Hepatocyte (in vitro differentiated cells): ENCODE measurements around the gene PHETA1. TPM values are rescaled to one million over a fixed set of nuclear protein-coding genes. Genes with fewer than 3 reads are reported as not detected.
"Not testable (repeated sequence)": the region's sequence is repeated elsewhere in the genome, so short reads cannot be mapped to it uniquely, and the experiment has no call there.

ENCODE experiments used
- DNase-seq: peaks from one replicate; pipeline ENCODE4 v3.0.0-alpha.2; 2016; ENCODE audit warnings: low spot score
- H2AFZ ChIP-seq: fragments of 200-600 bp; sonication (generic); 2 replicates; pipeline ENCODE4 v1.6.0; 2016; ENCODE audit warnings: antibody characterized with exemption, mild to moderate bottlenecking
- H3K27ac ChIP-seq: fragments of 200-600 bp; sonication (generic); 2 replicates; pipeline ENCODE4 v1.5.1; 2016; ENCODE audit warnings: mild to moderate bottlenecking
- H3K27me3 ChIP-seq: fragments of 200-600 bp; sonication (generic); 2 replicates; pipeline ENCODE4 v1.6.1; 2016
- H3K36me3 ChIP-seq: fragments of 200-600 bp; sonication (generic); replicated peaks from 2 replicates; pipeline ENCODE4 v1.5.1; 2016; ENCODE audit warnings: low read depth; ENCODE audit not compliant: insufficient read depth
- H3K4me1 ChIP-seq: fragments of 200-600 bp; sonication (generic); 2 replicates; pipeline ENCODE4 v1.5.1; 2016; ENCODE audit warnings: mild to moderate bottlenecking, moderate library complexity; ENCODE audit not compliant: insufficient read depth
- H3K4me2 ChIP-seq: fragments of 200-600 bp; sonication (generic); 2 replicates; pipeline ENCODE4 v1.6.0; 2016
- H3K4me3 ChIP-seq: fragments of 200-600 bp; sonication (generic); 2 replicates; pipeline ENCODE4 v1.5.1; 2016; ENCODE audit warnings: mild to moderate bottlenecking
- H3K79me2 ChIP-seq: fragments of 200-600 bp; sonication (generic); 2 replicates; pipeline ENCODE4 v1.6.0; 2017; ENCODE audit warnings: mild to moderate bottlenecking
- H3K9me2 ChIP-seq: fragments of 200-600 bp; sonication (generic); replicated peaks from 2 replicates; pipeline ENCODE4 v1.6.0; 2017; ENCODE audit warnings: mild to moderate bottlenecking; ENCODE audit not compliant: insufficient read depth
- H3K9me3 ChIP-seq: fragments of 200-600 bp; sonication (generic); 2 replicates; pipeline ENCODE4 v1.5.1; 2016; ENCODE audit warnings: low read depth, mild to moderate bottlenecking
- H4K20me1 ChIP-seq: fragments of 200-600 bp; sonication (generic); 2 replicates; pipeline ENCODE4 v1.6.0; 2016; ENCODE audit warnings: mild to moderate bottlenecking; ENCODE audit not compliant: insufficient read depth, poor library complexity, severe bottlenecking
- CTCF ChIP-seq: fragments of 200-600 bp; sonication (generic); IDR thresholded peaks from 2 replicates; pipeline ENCODE4 v1.5.1; 2016; ENCODE audit warnings: antibody characterized with exemption, mild to moderate bottlenecking; ENCODE audit not compliant: poor library complexity
- EZH2 ChIP-seq: fragments of 200-600 bp; sonication (generic); IDR thresholded peaks from 2 replicates; pipeline ENCODE4 v1.6.1; 2016; ENCODE audit warnings: antibody characterized with exemption, mild to moderate bottlenecking, borderline replicate concordance
- EZH2phosphoT487 ChIP-seq: fragments of 200-600 bp; sonication (generic); IDR thresholded peaks from one replicate; pipeline ENCODE4 v1.6.1; 2018; ENCODE audit warnings: antibody characterized with exemption, mild to moderate bottlenecking, low read depth, moderate library complexity; ENCODE audit not compliant: unreplicated experiment, severe bottlenecking
- WGBS: methylation state at CpG from one replicate; pipeline ENCODE4 v1.1.6; 2016; ENCODE audit warnings: low lambda C conversion rate; ENCODE audit errors: missing lambda C conversion rate; 5-methylcytosine and 5-hydroxymethylcytosine counted together
- polyA plus RNA-seq: library from polyadenylated mRNA; unstranded; fragments of >200 nt; fragmentation: Nextera tagmentation; extraction: Ambion mirVana; gene quantifications from 2 replicates; pipeline ENCODE4 v1.2.1, GENCODE V29; 2016
- total RNA-seq: library from RNA; depleted of rRNA; stranded (reverse); fragments of >200 nt; gene quantifications from 2 replicates; pipeline ENCODE4 v1.2.3, GENCODE V29; 2014

The PHETA1 gene
- total and polyA plus RNA-seq, 2 experiments from 2014 or later = 24.6 to 30.9 TPM

- Histone ChIP-seq H2AFZ (no peak overlapping the region), H3K27ac (no peak overlapping the region), H3K27me3 (no peaks in the 10 kb centered on the region), H4K20me1 (no peaks in the 10 kb centered on the region), H3K79me2 (no peaks in the 10 kb centered on the region), H3K4me3 (no peak overlapping the region), H3K36me3 (no peaks in the 10 kb centered on the region), H3K9me2 (no peaks in the 10 kb centered on the region), H3K4me2 (no peak overlapping the region), H3K9me3 (no peaks in the 10 kb centered on the region), H3K4me1 (no peaks in the 10 kb centered on the region)
- DNase-seq = no peak
- 92% methylated on average over 19 of the region's 20 CpGs for WGBS
- TF ChIP-seq EZH2 = no peak
Measured at GRCh38 chr12:111341426-111342065, 27.3 kb downstream of the PHETA1 start.

GRCh38 chr12:111340680-111341079 is 28.2 kb downstream of the PHETA1 start:
- not testable (repeated sequence) for H3K4me1 ChIP-seq, H3K27me3 ChIP-seq, H3K79me2 ChIP-seq, H3K9me2 ChIP-seq, H2AFZ ChIP-seq, DNase-seq, H3K9me3 ChIP-seq, H3K4me3 ChIP-seq, H3K27ac ChIP-seq, H3K4me2 ChIP-seq, H3K36me3 ChIP-seq, H4K20me1 ChIP-seq
- WGBS = 91% methylated on average over 8 of the region's 8 CpGs

DNA sequence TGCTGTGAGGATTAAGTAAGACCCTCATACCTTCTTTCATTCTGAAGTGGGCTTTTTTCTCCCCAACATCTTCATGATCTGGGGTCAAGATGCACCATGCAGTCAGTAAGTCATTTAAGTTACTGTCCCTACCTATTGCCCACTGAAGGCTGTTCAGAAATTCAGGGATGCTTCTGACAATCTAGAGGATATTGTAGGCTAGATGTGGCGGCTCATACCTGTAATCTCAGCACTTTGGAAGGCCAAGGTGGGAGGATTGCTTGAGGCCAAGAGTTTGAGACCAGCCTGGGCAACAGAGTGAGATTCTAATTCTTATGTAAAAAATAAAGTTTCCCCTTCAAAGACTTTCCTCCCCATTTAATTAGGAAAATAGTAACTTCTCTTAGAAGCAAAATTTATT is 28.7 kb downstream of the PHETA1 start:
- Histone ChIP-seq H3K9me2 (no peaks in the 10 kb centered on the region), H3K4me2 (no peak overlapping the region), H3K36me3 (no peaks in the 10 kb centered on the region), H3K79me2 (no peaks in the 10 kb centered on the region), H3K27me3 (no peaks in the 10 kb centered on the region), H4K20me1 (no peaks in the 10 kb centered on the region), H3K4me1 (no peaks in the 10 kb centered on the region), H3K4me3 (no peak overlapping the region), H3K9me3 (no peaks in the 10 kb centered on the region), H3K27ac (no peak overlapping the region), H2AFZ (no peak overlapping the region)
- DNase-seq = no peak
- no peak for TF ChIP-seq EZH2
- TF ChIP-seq CTCF = no peak
- no peak for TF ChIP-seq EZH2phosphoT487
- WGBS = 83% methylated on average over 1 of the region's 1 CpG

GRCh38 chr12:111339321-111339938 is 29.5 kb downstream of the PHETA1 start:
- Histone ChIP-seq H3K27ac (no peak overlapping the region), H2AFZ (no peak overlapping the region), H3K9me3 (no peaks in the 10 kb centered on the region), H4K20me1 (no peaks in the 10 kb centered on the region), H3K79me2 (no peaks in the 10 kb centered on the region), H3K9me2 (no peaks in the 10 kb centered on the region), H3K4me2 (no peak overlapping the region), H3K4me1 (no peaks in the 10 kb centered on the region), H3K36me3 (no peaks in the 10 kb centered on the region), H3K4me3 (no peak overlapping the region), H3K27me3 (no peaks in the 10 kb centered on the region)
- WGBS = 61% methylated on average over 7 of the region's 7 CpGs
- DNase-seq = no peak
- TF ChIP-seq EZH2 (no peak), EZH2phosphoT487 (no peak), CTCF (no peak)
